Superior temporal gyrus (tissue), 1 donor: ENCODE results near the gene ASMTL.
A peak's percentile ranks its signal among the peaks of the same experiment; 100 is the strongest.
"Not testable (repeated sequence)": the region's sequence is repeated elsewhere in the genome, so short reads cannot be mapped to it uniquely, and the experiment has no call there.

Experiments used
- DNase-seq: peaks from one replicate; pipeline ENCODE4 v3.0.0-alpha.2; 2016; ENCODE audit errors: extremely low spot score

Gene ASMTL

GRCh38 chrX:1453951-1454785 lies 1.5 kb upstream of the ASMTL start:
- peak; percentile 85 for DNase-seq

- DNase-seq = no peak
Observed at GRCh38 chrX:1453395-1453783, 680 bp upstream of the ASMTL start.

- DNase-seq = no peak
Observed at GRCh38 chrX:1451661-1452515, 821 bp downstream of the ASMTL start.

- no peak for DNase-seq
Observed at GRCh38 chrX:1451251-1451660, 1.5 kb downstream of the ASMTL start.

- DNase-seq = no peak
Observed at GRCh38 chrX:1450361-1451161, 2.1 kb downstream of the ASMTL start.

- no peak for DNase-seq
Observed at GRCh38 chrX:1449823-1450149, 2.9 kb downstream of the ASMTL start.

- DNase-seq = no peak
Observed at GRCh38 chrX:1449036-1449822, 3.5 kb downstream of the ASMTL start.

- DNase-seq = not testable (repeated sequence)
Observed at GRCh38 chrX:1448573-1449001, 4.1 kb downstream of the ASMTL start.

- not testable (repeated sequence) for DNase-seq
Observed at GRCh38 chrX:1447969-1448572, 4.6 kb downstream of the ASMTL start.

- not testable (repeated sequence) for DNase-seq
Observed at GRCh38 chrX:1446984-1447968, 5.4 kb downstream of the ASMTL start.

GRCh38 chrX:1444561-1445500 lies 7.9 kb downstream of the ASMTL start:
- no peak for DNase-seq

GRCh38 chrX:1443496-1444075 lies 9.1 kb downstream of the ASMTL start:
- DNase-seq = no peak

GRCh38 chrX:1442724-1443367 lies 9.9 kb downstream of the ASMTL start:
- no peak for DNase-seq

- DNase-seq = no peak
Observed at GRCh38 chrX:1442016-1442665, 10.6 kb downstream of the ASMTL start.

GRCh38 chrX:1440506-1440905 lies 12.2 kb downstream of the ASMTL start:
- no peak for DNase-seq

- no peak for DNase-seq
Observed at GRCh38 chrX:1435241-1435895, 17.3 kb downstream of the ASMTL start.

GRCh38 chrX:1434871-1435240 lies 17.9 kb downstream of the ASMTL start:
- DNase-seq = no peak
